ENCODE results near the gene TMC1.

Gene TMC1

GRCh38 chr9:72836790-72837189 is 315.4 kb downstream of the TMC1 start:
- Histone ChIP-seq H4K20me1 (ENCODE audit: control insufficient read depth, insufficient read depth, low read depth, low read length) (no peaks in the 10 kb centered on the region), H3K4me3 (ENCODE audit: low read length) (no peak overlapping the region), H3K27me3 (ENCODE audit: control insufficient read depth, low read length) (no peaks in the 10 kb centered on the region), H3F3A (ENCODE audit: control insufficient read depth, insufficient read depth) (no peaks in the 10 kb centered on the region), H3K9me3 (ENCODE audit: control insufficient read depth, insufficient read depth, low read length) (no peaks in the 10 kb centered on the region), H3K9me2 (replicated peaks; ENCODE audit: control insufficient read depth, low read length) (no peaks in the 10 kb centered on the region), H3K27ac (ENCODE audit: low read depth, low read length) (no peak overlapping the region), H3K4me2 (ENCODE audit: low read length) (no peak overlapping the region), H3K36me3 (ENCODE audit: control insufficient read depth, low read length) (no peaks in the 10 kb centered on the region), H3K79me2 (ENCODE audit: control insufficient read depth, low read length) (no peaks in the 10 kb centered on the region), H3K4me1 (ENCODE audit: control insufficient read depth, low read length) (no peaks in the 10 kb centered on the region)
- no peak for TF ChIP-seq CTCF (IDR thresholded peaks at IDR 0.05; ENCODE audit: low read depth, low read length, poor library complexity, severe bottlenecking)
- no peak for TF ChIP-seq EZH2phosphoT487 (IDR thresholded peaks at IDR 0.05; ENCODE audit: borderline replicate concordance, low read length)

- no peaks in the 10 kb centered on the region for H3K9me3 ChIP-seq (ENCODE audit: control insufficient read depth, insufficient read depth, low read length)
- no peaks in the 10 kb centered on the region for H4K20me1 ChIP-seq (ENCODE audit: control insufficient read depth, insufficient read depth, low read depth, low read length)
- no peaks in the 10 kb centered on the region for H3K36me3 ChIP-seq (ENCODE audit: control insufficient read depth, low read length)
- no peaks in the 10 kb centered on the region for H3F3A ChIP-seq (ENCODE audit: control insufficient read depth, insufficient read depth)
- H3K4me2 ChIP-seq (ENCODE audit: low read length): no peak overlapping the region
- H3K4me1 ChIP-seq (ENCODE audit: control insufficient read depth, low read length): no peaks in the 10 kb centered on the region
- no peaks in the 10 kb centered on the region for H3K27me3 ChIP-seq (ENCODE audit: control insufficient read depth, low read length)
- H3K9me2 ChIP-seq (replicated peaks; ENCODE audit: control insufficient read depth, low read length): no peaks in the 10 kb centered on the region
- TF ChIP-seq CTCF (IDR thresholded peaks at IDR 0.05; ENCODE audit: low read depth, low read length, poor library complexity, severe bottlenecking) (no peak), EZH2phosphoT487 (IDR thresholded peaks at IDR 0.05; ENCODE audit: borderline replicate concordance, low read length) (no peak)
- H3K27ac ChIP-seq (ENCODE audit: low read depth, low read length): no peak overlapping the region
- H3K79me2 ChIP-seq (ENCODE audit: control insufficient read depth, low read length): no peaks in the 10 kb centered on the region
- H3K4me3 ChIP-seq (ENCODE audit: low read length): no peak overlapping the region
Observed at GRCh38 chr9:72839085-72839484, 317.7 kb downstream of the TMC1 start.

GRCh38 chr9:72843520-72844439 is 322.4 kb downstream of the TMC1 start:
- H3K27me3 ChIP-seq (ENCODE audit: control insufficient read depth, low read length): no peaks in the 10 kb centered on the region
- no peaks in the 10 kb centered on the region for H3F3A ChIP-seq (ENCODE audit: control insufficient read depth, insufficient read depth)
- H3K4me2 ChIP-seq (ENCODE audit: low read length): no peak overlapping the region
- no peaks in the 10 kb centered on the region for H4K20me1 ChIP-seq (ENCODE audit: control insufficient read depth, insufficient read depth, low read depth, low read length)
- no peaks in the 10 kb centered on the region for H3K9me2 ChIP-seq (replicated peaks; ENCODE audit: control insufficient read depth, low read length)
- no peak for TF ChIP-seq EZH2phosphoT487 (IDR thresholded peaks at IDR 0.05; ENCODE audit: borderline replicate concordance, low read length)
- no peak for TF ChIP-seq CTCF (IDR thresholded peaks at IDR 0.05; ENCODE audit: low read depth, low read length, poor library complexity, severe bottlenecking)
- H3K79me2 ChIP-seq (ENCODE audit: control insufficient read depth, low read length): no peaks in the 10 kb centered on the region
- H3K27ac ChIP-seq (ENCODE audit: low read depth, low read length): no peak overlapping the region
- no peaks in the 10 kb centered on the region for H3K9me3 ChIP-seq (ENCODE audit: control insufficient read depth, insufficient read depth, low read length)
- no peaks in the 10 kb centered on the region for H3K36me3 ChIP-seq (ENCODE audit: control insufficient read depth, low read length)
- no peaks in the 10 kb centered on the region for H3K4me1 ChIP-seq (ENCODE audit: control insufficient read depth, low read length)
- H3K4me3 ChIP-seq (ENCODE audit: low read length): no peak overlapping the region
